Activated B cell treated with CpG ODN at 0.5 μM for 24 hours (primary cell): ENCODE data around the gene FBXW4. TPM values are rescaled to one million over a fixed set of nuclear protein-coding genes. Genes with fewer than 3 reads are reported as not detected.

Experiments
- ATAC-seq: fragments of 200-7000 bp; cut with Tn5 transposase; one replicate; pipeline ENCODE4 v1.10.0; 2021; ENCODE audit warnings: low read depth, mild to moderate bottlenecking, moderate library complexity
- CTCF ChIA-PET: fragments of 350-600 bp; sonication (Branson Sonifier 250); formaldehyde crosslinking; loops from one replicate; lab custom pipeline; 2021; ENCODE audit warnings: antibody characterized with exemption; lab: Charles Lee
- POLR2A ChIA-PET: fragments of 350-600 bp; sonication (Branson Sonifier 250); formaldehyde crosslinking; loops from one replicate; lab custom pipeline; 2021; ENCODE audit warnings: antibody characterized with exemption; lab: Charles Lee
- DNase-seq: peaks from one replicate; pipeline ENCODE4 v3.0.0; 2022
- H3K27ac Mint-ChIP-seq: one replicate; pipeline ENCODE4 v1.8.0; 2020; ENCODE audit warnings: mixed read lengths
- H3K27me3 Mint-ChIP-seq: one replicate; pipeline ENCODE4 v1.8.0; 2021; ENCODE audit warnings: mixed read lengths
- H3K36me3 Mint-ChIP-seq: one replicate; pipeline ENCODE4 v1.8.0; 2021; ENCODE audit warnings: low read depth, mixed read lengths
- H3K4me1 Mint-ChIP-seq: one replicate; pipeline ENCODE4 v1.8.0; 2021; ENCODE audit warnings: mixed read lengths
- H3K4me3 Mint-ChIP-seq: one replicate; pipeline ENCODE4 v1.8.0; 2020; ENCODE audit warnings: mild to moderate bottlenecking, mixed read lengths
- H3K9me3 Mint-ChIP-seq: one replicate; pipeline ENCODE4 v1.8.0; 2020; ENCODE audit warnings: mixed read lengths
- intact Hi-C: fragments of 100-400 bp; cut with micrococcal nuclease; formaldehyde crosslinking; loops from one replicate; pipeline ENCODE4 v1.15.1; 2024
- total RNA-seq: library from RNA; stranded (reverse); gene quantifications from 2 replicates; pipeline ENCODE4 v1.2.3, GENCODE V29; 2022
- TF ChIP-seq, protein P1 (sequence below): fragments of 200-600 bp; IDR thresholded peaks from one replicate; pipeline ENCODE4 v1.8.0; 2022; ENCODE audit warnings: antibody characterized with exemption, mild to moderate bottlenecking

Gene FBXW4
- total RNA-seq, 1 donor from 2014 or later, result 74.2 TPM

DNA sequence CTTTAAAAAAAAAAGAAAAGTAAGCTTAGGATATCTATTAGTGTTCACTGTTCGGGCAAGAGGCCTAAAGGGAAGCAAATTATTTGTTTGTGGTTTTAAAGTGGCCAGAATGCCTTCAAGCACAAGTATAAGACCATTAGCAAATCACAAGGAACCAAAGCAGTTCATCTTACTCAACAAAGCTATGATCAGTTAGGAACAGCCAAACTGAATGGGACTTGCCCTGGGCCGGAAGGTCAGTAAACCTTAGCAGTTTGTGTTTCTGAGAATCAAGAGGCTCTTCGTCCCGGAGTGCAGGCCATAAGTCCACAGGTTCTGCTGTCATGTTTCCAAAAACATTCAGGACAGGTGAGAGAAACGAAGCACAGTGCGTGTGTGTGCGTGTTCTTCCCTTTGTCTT, 4.5 kb downstream of the FBXW4 start:
- DNase-seq (no peak), ATAC-seq (no peak)
- ChIA-PET CTCF (no interaction called here), POLR2A (no interaction called here)
- Mint-ChIP-seq H3K9me3 (no peaks in the 10 kb centered on the region), H3K27me3 (no peaks in the 10 kb centered on the region), H3K27ac (no peak overlapping the region), H3K4me1 (peaks cover 76% of the 10 kb centered on the region), H3K36me3 (peaks cover 55% of the 10 kb centered on the region), H3K4me3 (no peak overlapping the region)
- TF ChIP-seq, protein P1, sequence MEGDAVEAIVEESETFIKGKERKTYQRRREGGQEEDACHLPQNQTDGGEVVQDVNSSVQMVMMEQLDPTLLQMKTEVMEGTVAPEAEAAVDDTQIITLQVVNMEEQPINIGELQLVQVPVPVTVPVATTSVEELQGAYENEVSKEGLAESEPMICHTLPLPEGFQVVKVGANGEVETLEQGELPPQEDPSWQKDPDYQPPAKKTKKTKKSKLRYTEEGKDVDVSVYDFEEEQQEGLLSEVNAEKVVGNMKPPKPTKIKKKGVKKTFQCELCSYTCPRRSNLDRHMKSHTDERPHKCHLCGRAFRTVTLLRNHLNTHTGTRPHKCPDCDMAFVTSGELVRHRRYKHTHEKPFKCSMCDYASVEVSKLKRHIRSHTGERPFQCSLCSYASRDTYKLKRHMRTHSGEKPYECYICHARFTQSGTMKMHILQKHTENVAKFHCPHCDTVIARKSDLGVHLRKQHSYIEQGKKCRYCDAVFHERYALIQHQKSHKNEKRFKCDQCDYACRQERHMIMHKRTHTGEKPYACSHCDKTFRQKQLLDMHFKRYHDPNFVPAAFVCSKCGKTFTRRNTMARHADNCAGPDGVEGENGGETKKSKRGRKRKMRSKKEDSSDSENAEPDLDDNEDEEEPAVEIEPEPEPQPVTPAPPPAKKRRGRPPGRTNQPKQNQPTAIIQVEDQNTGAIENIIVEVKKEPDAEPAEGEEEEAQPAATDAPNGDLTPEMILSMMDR, result no peak
- intact Hi-C loops, result loop anchor here (10.0 kb wide), 1 partner anchor 364 kb away; the partner anchor contains the start of gene ARMH3

DNA sequence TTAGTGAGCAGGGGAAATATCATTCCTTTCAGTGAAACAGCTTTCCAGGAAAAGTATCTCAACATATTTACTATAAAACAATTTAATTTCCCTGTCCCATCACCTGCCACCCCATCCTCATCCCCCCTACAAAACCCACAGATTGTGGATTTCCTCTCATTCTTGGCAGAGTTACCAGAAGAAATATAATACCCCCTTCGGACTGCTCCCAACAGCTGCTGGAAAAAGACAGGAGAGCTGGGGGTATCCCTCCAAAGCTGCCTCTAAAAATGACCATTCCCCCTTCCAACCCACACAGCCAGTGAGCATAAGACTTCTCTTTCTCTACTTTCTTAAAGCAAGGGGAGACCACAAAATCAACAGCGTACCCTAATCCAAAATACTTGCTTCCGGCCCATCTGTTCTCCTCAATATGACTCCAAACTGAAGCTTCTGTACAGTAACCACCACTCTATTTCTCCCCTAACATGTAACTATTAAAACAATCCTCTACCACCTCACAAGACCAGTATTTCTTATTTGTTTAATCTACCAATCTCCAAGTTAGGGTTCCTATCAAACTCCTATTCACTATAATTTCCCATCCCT, 7.8 kb downstream of the FBXW4 start:
- no peaks in the 10 kb centered on the region for H3K27me3 Mint-ChIP-seq
- no peak overlapping the region for H3K27ac Mint-ChIP-seq
- ChIA-PET POLR2A (no interaction called here), CTCF (no interaction called here)
- TF ChIP-seq, protein P1, result no peak
- ATAC-seq (no peak), DNase-seq (no peak)
- intact Hi-C loops, result no loop called here
- H3K4me3 Mint-ChIP-seq, result no peak overlapping the region
- peaks cover 79% of the 10 kb centered on the region for H3K4me1 Mint-ChIP-seq
- peaks cover 57% of the 10 kb centered on the region for H3K36me3 Mint-ChIP-seq
- H3K9me3 Mint-ChIP-seq, result no peaks in the 10 kb centered on the region

DNA sequence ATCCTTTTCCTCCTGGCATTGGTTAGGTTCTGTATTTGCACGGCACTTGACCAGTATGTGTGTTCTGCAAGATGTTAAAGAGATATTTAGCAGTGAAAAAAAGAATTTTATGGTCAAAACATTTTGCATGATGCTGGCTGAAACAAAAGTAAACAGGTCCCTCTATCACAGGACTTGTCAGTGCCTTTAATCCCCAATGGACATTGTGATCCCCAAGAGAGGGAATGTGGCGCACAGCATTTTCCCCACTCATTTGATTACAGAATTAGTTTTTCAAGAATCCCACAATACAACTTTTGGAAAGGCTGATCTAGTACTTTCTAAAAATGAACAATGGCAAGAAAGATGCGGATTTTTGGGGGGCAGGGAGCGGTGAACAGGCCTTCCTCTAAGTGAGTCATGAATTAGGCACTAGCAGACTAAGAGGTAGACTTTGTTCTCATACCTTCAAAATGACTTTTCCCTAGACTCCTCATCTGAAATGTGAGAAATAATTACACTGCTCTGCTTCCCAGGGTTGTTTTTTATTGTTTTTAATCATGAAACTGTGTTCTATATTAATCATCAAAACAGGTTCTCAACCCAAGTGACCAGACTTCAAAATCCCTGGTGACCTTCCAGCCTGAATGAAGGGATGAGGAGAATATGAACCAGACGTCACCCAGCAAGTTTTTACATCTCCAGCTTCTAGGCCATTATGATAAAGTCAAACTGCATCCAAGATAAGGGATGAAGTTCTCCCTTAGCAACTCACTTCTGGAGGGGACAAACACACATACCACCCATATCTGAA, 8.6 kb downstream of the FBXW4 start:
- intact Hi-C loops, result no loop called here
- CTCF ChIA-PET, result interaction anchor here (0.6 kb wide), 1 partner anchor 152 kb away, joined by 3 read pairs; no protein-coding TSS in a partner anchor

DNA sequence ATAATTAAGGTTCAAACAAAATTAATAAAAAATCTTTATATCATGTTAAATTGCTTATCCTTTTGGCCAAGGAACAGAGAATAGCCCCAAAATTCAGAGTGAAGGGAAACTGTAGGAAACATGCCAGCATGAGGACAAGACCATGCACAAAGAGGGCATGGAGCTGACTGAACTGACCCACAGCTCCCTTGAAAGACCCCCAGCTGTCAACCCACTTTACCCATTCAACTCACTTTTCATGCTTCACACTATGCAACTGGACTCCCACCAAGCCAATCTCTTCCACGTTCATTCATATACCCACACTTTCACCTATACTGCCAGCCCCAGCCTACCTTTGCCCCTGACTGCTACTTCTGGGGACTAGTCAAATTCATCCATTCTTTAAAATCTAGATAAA, 10.2 kb downstream of the FBXW4 start:
- Mint-ChIP-seq H3K27ac (no peak overlapping the region), H3K4me1 (peaks cover 60% of the 10 kb centered on the region), H3K27me3 (no peaks in the 10 kb centered on the region), H3K9me3 (no peaks in the 10 kb centered on the region), H3K4me3 (no peak overlapping the region), H3K36me3 (peaks cover 44% of the 10 kb centered on the region)
- ChIA-PET CTCF (no interaction called here), POLR2A (no interaction called here)
- DNase-seq (no peak), ATAC-seq (no peak)
- TF ChIP-seq, protein P1, result no peak
- intact Hi-C loops, result no loop called here

More for the DNA sequence above, 8.6 kb downstream of the FBXW4 start:
- no peaks in the 10 kb centered on the region for H3K9me3 Mint-ChIP-seq
- DNase-seq (no peak), ATAC-seq (no peak)
- no peaks in the 10 kb centered on the region for H3K27me3 Mint-ChIP-seq
- H3K4me1 Mint-ChIP-seq, result peaks cover 74% of the 10 kb centered on the region
- no peak overlapping the region for H3K27ac Mint-ChIP-seq
- H3K4me3 Mint-ChIP-seq, result no peak overlapping the region
- POLR2A ChIA-PET, result no interaction called here
- peaks cover 52% of the 10 kb centered on the region for H3K36me3 Mint-ChIP-seq
- TF ChIP-seq, protein P1, result no peak

DNA sequence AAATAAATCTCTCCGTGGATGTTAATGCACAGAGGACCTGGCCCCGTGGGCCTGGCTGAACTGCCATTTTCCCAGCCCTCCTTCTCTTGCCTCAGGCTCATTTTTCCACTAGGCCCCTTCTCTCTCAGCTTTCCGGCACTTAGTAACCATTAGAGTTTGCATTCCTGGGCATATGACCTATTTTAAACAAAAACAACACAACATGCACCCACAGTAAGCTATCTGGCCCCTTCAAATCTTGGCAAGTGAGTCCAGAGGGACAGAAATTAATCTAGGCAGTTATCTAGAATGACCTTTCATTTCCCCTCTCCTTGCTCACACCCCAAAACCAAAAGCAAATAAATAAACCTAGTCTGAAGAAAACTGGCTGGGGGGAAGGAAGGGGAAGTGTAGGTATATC, 11.7 kb downstream of the FBXW4 start:
- TF ChIP-seq, protein P1, result no peak
- ATAC-seq, result no peak
- H3K9me3 Mint-ChIP-seq, result no peaks in the 10 kb centered on the region
- ChIA-PET POLR2A (interaction anchor here (0.7 kb wide), 3 partner anchors 11 to 89 kb away, joined by 4 to 5 read pairs (median 4); no protein-coding TSS in a partner anchor), CTCF (no interaction called here)
- DNase-seq, result no peak
- H3K27me3 Mint-ChIP-seq, result no peaks in the 10 kb centered on the region
- H3K4me3 Mint-ChIP-seq, result no peak overlapping the region
- peaks cover 29% of the 10 kb centered on the region for H3K36me3 Mint-ChIP-seq
- intact Hi-C loops, result no loop called here
- no peak overlapping the region for H3K27ac Mint-ChIP-seq
- H3K4me1 Mint-ChIP-seq, result peaks cover 46% of the 10 kb centered on the region
